PC-3 (cell line): ENCODE results near the gene MAPK8.

Experiments
- EZH2 ChIP-seq: fragments of 300-600 bp; sonication (generic); IDR thresholded peaks from one replicate; pipeline ENCODE4 v1.6.1; 2017; ENCODE audit warnings: antibody characterized with exemption, mild to moderate bottlenecking, low read length; ENCODE audit not compliant: unreplicated experiment
- TF ChIP-seq, protein P1 (sequence below): fragments of 300-600 bp; sonication (generic); conservative IDR thresholded peaks from 2 replicates; pipeline ENCODE4 v1.5.1; 2017; ENCODE audit warnings: antibody characterized with exemption, low read depth, mild to moderate bottlenecking, low read length

DNA sequence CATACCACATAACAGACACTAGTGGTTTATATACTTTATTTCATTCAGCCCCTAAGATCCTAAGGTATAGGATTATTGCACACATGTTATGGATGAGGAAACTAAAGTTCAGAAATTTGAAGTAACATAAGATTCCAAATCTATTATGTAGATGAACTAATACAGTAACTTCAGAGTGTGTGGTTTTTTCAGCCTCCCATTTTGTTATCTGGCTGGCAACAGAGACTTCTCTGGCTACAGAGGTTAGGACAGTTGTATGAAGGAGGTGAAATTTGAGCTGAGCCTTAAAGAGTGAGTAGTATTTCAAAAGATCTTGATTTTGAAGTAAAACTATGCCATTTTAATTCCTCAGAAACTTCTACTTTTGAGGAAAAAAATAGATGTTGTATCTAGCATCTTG lies 125.4 kb downstream of the MAPK8 start:
- TF ChIP-seq, protein P1, sequence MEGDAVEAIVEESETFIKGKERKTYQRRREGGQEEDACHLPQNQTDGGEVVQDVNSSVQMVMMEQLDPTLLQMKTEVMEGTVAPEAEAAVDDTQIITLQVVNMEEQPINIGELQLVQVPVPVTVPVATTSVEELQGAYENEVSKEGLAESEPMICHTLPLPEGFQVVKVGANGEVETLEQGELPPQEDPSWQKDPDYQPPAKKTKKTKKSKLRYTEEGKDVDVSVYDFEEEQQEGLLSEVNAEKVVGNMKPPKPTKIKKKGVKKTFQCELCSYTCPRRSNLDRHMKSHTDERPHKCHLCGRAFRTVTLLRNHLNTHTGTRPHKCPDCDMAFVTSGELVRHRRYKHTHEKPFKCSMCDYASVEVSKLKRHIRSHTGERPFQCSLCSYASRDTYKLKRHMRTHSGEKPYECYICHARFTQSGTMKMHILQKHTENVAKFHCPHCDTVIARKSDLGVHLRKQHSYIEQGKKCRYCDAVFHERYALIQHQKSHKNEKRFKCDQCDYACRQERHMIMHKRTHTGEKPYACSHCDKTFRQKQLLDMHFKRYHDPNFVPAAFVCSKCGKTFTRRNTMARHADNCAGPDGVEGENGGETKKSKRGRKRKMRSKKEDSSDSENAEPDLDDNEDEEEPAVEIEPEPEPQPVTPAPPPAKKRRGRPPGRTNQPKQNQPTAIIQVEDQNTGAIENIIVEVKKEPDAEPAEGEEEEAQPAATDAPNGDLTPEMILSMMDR, result no peak
- no peak for TF ChIP-seq EZH2
